Adipocyte (in vitro differentiated cells): ENCODE data around the gene RDH14.

ENCODE experiments used
- DNase-seq: peaks from one replicate; pipeline ENCODE4 v3.0.0-alpha.2; 2015; ENCODE audit warnings: low read depth
- H3K27me3 ChIP-seq: replicated peaks from 2 replicates; pipeline ENCODE4 v1.7.0; 2013; ENCODE audit warnings: mild to moderate bottlenecking, low read length, moderate library complexity; ENCODE audit not compliant: control insufficient read depth, insufficient read depth
- H3K36me3 ChIP-seq: 2 replicates; pipeline ENCODE4 v1.7.0; 2013; ENCODE audit warnings: low read length, mild to moderate bottlenecking, moderate library complexity; ENCODE audit not compliant: control insufficient read depth, insufficient read depth, severe bottlenecking
- H3K4me1 ChIP-seq: 2 replicates; pipeline ENCODE4 v1.7.0; 2013; ENCODE audit warnings: mild to moderate bottlenecking, low read length, moderate library complexity; ENCODE audit not compliant: control insufficient read depth, insufficient read depth
- H3K4me3 ChIP-seq: 2 replicates; pipeline ENCODE4 v1.7.0; 2013; ENCODE audit warnings: mild to moderate bottlenecking, low read length, moderate library complexity
- H3K9ac ChIP-seq: 2 replicates; pipeline ENCODE4 v1.7.0; 2013; ENCODE audit warnings: mild to moderate bottlenecking, low read length, moderate library complexity
- H3K9me3 ChIP-seq: 2 replicates; pipeline ENCODE4 v1.7.0; 2013; ENCODE audit warnings: mild to moderate bottlenecking, low read length, moderate library complexity; ENCODE audit not compliant: control insufficient read depth

RDH14 gene

DNA sequence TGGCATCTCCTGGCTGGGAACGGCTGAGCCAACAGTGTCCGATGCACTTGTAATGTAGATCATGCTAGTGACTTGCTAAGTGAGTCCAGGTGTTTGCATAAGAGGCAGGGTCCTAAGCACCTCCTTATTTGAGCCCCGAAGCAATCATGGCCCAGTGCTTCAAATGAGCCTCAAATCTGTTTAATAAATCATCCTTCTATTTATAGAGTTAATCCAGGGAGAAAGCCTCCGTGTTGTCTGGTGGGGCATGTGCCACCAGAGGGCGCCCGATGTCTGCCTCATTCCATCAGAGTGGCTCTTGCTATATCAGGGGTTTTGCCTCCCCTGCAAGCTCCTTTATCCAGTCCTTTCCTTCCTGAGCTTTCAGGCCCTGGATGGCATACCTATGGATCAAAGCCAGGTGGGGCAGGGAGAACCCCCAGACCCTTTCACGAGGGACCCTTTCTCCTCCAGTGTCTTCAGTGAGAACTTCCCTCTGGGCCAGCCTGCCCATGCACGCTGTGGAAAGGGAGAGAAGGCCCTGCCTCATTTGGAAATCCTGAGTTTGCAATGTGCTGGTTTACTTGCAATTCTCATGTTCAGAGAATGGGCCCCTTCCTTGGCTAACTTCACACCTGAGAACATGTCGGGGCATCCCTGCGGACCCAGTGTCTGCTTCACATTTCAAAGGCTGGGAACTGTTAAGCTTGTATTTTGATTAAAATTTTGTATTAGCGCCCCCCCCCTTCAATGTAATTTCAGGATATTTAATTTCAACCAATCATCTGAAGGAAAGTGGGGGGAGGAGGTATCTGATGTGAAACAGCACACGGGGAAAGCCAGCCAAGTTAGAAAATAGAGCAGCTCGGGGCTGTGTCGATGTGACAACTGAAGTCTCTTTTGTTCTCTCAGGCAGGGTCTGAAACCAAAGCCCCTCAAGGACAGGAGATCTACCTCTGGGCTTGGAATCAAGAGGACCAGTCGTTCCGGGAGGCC lies 39.7 kb downstream of the RDH14 start:
- Histone ChIP-seq H3K4me1 (peaks cover 35% of the 10 kb centered on the region), H3K4me3 (no peak overlapping the region), H3K27me3 (no peaks in the 10 kb centered on the region), H3K9ac (peak overlapping the region; percentile 72), H3K36me3 (no peaks in the 10 kb centered on the region), H3K9me3 (no peaks in the 10 kb centered on the region)
- peak; percentile 92 for DNase-seq

DNA sequence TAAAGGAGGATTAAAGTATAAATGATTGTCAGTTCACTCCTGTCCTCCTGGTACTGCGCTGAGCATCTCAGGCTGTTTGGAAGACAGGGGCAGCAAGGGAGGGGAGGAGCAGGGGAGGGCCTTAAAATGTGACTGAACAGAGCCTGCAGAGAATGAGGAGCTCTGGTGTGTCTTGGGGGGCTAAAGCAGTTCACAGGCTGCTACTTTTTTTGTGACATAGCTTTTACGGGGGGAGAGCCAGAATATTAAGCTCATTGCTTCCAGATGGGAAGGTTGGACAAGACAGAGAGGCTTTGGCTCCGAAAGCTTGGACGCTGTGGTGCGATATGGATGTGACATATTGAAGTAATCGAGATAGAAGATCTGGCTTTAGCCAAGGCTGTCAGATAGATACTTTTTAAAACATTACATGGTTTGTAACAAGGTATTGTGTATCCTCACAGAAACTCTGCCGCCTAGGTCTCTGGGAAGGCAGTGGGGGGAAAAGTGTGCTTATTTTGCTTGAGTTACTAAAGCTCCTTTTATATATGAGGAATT lies 40.5 kb downstream of the RDH14 start:
- DNase-seq: no peak

DNA sequence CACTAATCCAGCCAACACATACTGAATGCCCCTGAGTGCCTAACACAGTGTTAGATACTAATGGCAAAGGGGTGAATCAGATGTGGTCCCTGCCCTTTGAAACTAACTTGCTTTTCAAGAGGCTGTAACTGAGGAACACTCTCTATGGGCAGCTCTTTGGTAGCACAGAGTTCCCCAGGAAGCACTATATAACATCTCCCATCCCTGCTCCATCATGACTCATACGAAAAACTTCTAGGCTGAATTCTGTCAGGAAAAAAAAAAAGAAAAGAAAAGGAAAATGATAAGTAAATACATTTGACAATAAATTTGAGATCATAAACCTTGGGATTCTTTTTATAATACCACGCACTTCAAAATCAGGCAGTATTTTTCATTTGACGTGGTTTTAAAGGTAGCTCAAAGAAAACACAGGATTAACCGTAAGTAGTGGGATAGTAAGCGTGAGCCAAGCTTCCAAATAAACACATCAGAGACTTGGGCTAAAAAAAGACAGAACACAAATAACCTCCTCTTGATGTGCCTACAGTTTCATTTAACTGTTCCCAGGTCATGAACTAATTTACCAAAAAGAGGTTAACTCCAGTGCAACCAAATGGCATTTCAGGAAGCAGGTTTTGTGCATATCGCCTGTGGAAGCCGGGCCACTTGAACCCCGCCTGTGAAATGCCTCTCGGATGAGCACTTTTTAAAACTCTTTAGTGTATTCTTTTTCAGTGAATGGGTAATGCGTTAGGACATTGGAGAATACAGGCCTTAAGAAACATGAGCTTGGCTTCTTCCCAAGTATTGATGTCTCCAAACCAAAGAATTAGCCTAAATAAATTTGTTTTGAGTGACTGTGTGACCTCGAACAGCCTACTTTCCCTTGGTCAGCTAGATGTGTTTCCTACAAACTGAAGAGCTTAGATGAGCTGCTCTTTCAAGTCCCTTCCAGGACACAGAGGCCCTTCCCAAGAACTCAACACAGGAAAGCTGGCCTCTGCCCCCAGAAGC lies 42.0 kb downstream of the RDH14 start:
- Histone ChIP-seq H3K9ac (peak overlapping the region; percentile 40), H3K36me3 (no peaks in the 10 kb centered on the region), H3K27me3 (no peaks in the 10 kb centered on the region), H3K4me1 (peaks cover 50% of the 10 kb centered on the region), H3K4me3 (peak overlapping the region; percentile 30), H3K9me3 (no peaks in the 10 kb centered on the region)
- DNase-seq: peak; percentile 69

More for the DNA sequence above, 40.5 kb downstream of the RDH14 start:
- H3K9me3 ChIP-seq: no peaks in the 10 kb centered on the region
- peak overlapping the region; percentile 72 for H3K9ac ChIP-seq
- peaks cover 43% of the 10 kb centered on the region for H3K4me1 ChIP-seq
- H3K27me3 ChIP-seq: no peaks in the 10 kb centered on the region
- no peaks in the 10 kb centered on the region for H3K36me3 ChIP-seq
- no peak overlapping the region for H3K4me3 ChIP-seq

DNA sequence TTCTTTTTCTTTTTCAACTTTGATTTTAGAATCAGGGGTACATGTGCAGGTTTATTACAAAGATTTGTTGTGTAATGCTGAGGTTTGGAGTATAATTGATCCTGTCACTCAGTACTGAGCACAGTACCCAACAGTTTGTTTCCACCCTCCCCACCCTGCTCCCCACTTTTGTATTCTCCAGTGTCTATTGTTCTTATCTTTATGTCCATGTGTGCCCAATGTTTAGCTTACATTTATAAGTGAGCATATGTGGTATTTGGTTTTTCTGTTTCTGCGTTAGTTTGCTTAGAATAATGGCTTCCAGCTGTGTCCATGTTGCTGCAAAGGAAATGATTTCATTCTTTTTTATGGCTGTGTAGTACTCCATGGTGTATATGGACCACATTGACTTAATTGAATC lies 43.1 kb downstream of the RDH14 start:
- Histone ChIP-seq H3K9me3 (no peaks in the 10 kb centered on the region), H3K36me3 (no peaks in the 10 kb centered on the region), H3K4me3 (no peak overlapping the region), H3K4me1 (peaks cover 43% of the 10 kb centered on the region), H3K27me3 (no peaks in the 10 kb centered on the region), H3K9ac (no peak overlapping the region)
- no peak for DNase-seq

DNA sequence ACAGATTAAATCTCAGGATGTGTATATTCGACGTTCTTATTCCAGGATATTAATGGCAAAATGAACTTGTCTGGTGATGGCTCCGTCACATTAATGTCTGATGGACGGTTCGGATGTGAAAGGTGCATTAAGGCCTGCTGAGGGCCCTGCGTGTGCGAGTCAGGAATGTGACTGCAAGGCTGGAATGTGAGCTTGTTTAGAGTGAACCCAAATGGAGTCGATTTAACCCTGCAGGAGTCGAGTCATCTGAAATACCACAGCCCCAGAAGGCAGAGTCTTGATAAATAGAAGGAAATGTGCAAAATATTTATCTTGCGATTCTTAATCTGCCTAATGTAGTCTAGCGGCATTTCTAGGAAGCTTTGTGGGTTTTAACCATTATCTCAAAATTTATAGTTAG lies 44.3 kb downstream of the RDH14 start:
- Histone ChIP-seq H3K36me3 (no peaks in the 10 kb centered on the region), H3K27me3 (no peaks in the 10 kb centered on the region), H3K9ac (no peak overlapping the region), H3K4me3 (no peak overlapping the region), H3K9me3 (peaks cover under 1% of the 10 kb centered on the region), H3K4me1 (peaks cover 43% of the 10 kb centered on the region)
- peak; percentile 38 for DNase-seq

DNA sequence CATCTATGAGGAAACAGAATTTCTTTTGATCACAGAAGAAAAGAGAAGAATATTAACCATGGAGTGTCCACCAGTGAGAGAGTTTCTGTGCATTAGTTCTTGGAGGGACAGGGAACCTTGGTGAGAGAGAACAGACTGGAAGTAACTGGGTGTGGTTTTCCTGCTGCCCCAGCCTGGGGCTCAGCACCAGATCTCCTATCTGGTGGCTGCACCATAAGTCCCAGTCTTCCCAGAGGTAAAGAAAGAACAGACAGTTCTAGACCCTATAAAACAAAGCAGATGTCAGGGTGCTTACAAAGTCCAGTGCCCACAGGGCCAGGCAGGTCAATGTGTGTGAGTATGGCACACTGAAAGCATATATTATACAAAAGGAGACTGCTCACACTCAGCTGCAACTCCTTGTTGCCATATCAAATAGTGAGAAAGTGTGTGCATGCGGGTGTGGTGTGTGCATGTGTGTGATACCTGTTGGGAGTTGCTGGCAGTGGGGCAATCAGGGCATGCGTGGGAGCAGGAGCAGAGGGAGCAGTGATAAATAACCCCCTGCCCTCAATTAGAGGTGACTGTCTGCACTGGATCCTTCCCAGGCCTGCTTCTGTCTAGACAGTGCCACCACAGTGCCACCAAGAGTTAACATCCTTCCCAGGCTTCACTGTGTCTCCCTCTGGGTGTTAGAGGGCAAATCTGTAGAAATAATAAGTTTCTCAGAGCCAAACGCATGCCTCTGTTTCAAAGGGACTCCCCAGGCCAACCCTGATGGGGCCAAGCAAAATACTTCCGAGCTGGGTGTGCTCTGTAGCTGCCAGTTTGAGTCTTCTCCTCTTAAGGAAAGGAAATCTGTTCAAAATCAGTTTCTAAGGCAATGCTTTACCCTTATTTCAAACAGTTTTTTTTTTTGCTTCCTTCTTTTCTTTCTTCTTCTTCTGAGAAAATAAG lies 45.7 kb downstream of the RDH14 start:
- H3K9ac ChIP-seq: peak overlapping the region; percentile 9
- no peaks in the 10 kb centered on the region for H3K36me3 ChIP-seq
- H3K4me1 ChIP-seq: peaks cover 36% of the 10 kb centered on the region
- H3K9me3 ChIP-seq: peaks cover 4% of the 10 kb centered on the region
- peak; percentile 58 for DNase-seq
- H3K4me3 ChIP-seq: no peak overlapping the region
- H3K27me3 ChIP-seq: no peaks in the 10 kb centered on the region

DNA sequence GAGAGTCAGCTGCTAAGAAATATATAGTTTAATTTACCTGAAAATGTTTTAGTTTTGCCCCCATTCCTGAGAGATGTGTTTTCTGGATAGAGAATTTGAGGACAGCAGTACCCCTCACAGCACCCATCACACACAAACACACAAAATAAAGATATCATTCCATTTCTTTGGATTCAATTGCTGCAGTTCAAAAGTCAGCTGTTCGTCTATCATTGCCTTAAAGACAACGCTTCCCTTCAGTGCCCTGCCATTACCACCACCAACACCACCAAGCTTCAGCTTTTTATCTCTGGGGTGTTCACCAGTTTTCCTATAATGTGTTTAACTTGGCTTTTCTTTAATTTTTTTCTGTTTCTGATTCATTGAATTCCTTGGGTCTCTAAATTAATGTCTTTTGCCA lies 49.7 kb downstream of the RDH14 start:
- no peaks in the 10 kb centered on the region for H3K27me3 ChIP-seq
- H3K9me3 ChIP-seq: peaks cover 4% of the 10 kb centered on the region
- H3K4me1 ChIP-seq: peaks cover 17% of the 10 kb centered on the region
- DNase-seq: no peak
- H3K9ac ChIP-seq: no peak overlapping the region
- H3K4me3 ChIP-seq: no peak overlapping the region
- no peaks in the 10 kb centered on the region for H3K36me3 ChIP-seq

DNA sequence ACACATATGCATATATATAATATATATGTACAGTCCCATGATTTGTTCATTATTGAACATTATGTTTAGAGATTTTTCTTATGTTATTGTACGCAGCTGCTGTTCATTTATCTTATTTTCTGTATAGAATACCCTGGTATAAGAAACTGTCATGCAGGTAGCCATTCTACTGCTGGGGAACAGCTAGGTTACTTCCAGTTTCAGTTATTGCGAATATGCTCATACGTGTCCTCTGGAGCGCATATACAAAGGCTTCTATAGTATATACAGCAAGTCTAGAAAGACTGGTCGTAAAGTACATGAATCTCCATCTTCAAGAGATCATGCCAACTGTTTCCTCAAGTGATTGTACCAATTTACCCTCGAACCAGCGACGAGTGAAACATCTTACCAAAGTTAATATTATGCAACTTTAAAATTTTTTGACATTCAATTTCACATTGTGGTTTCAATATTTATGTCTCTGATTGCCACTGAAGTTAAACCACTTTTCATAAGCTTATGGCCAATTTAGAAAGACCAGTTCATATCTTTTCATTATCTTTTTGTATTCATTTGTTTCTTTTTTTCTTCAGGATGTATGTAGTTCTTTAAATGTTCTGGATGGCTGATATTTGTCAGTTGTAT lies 53.5 kb downstream of the RDH14 start:
- Histone ChIP-seq H3K36me3 (no peaks in the 10 kb centered on the region), H3K4me3 (no peak overlapping the region), H3K9ac (no peak overlapping the region), H3K9me3 (peaks cover 4% of the 10 kb centered on the region), H3K27me3 (no peaks in the 10 kb centered on the region), H3K4me1 (peaks cover 7% of the 10 kb centered on the region)
- DNase-seq: no peak

DNA sequence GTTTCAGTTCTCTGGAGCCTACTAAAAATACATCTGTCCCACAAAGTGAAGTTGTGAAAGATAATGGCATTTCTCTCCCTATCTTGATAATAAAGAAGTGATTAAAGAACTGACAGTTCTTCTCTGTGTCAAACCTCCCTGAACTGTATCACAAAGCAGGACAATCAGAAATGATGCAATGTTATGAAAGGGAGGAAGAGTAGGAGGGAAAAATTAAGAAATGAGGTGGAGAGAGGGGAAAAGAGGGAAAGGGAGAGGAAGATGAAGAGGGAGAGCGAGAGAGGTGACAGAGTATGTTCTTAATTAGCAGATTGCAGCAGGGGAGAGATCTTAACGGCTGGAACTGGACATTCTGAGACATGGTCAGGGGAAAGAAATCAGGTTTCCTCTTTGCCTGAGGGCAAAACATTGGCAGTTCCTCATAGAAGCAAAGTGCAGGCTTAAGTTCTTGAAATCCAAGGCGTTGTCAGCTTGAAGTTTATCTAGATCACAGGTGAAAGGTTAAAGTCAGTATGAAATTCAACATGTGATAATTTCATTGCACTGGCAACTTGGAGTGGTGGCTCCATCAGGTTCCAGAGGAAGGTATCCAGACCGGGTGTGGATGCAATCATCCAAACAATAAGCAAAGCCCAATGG lies 54.6 kb downstream of the RDH14 start:
- peaks cover 9% of the 10 kb centered on the region for H3K4me1 ChIP-seq
- H3K27me3 ChIP-seq: no peaks in the 10 kb centered on the region
- H3K9ac ChIP-seq: no peak overlapping the region
- no peaks in the 10 kb centered on the region for H3K36me3 ChIP-seq
- peaks cover 1% of the 10 kb centered on the region for H3K9me3 ChIP-seq
- peak; percentile 45 for DNase-seq
- H3K4me3 ChIP-seq: no peak overlapping the region
